Measurements from ENCODE around the gene ACBD6. TPM values are rescaled to one million over a fixed set of nuclear protein-coding genes. Genes with fewer than 3 reads are reported as not detected.
"Not testable (repeated sequence)": the region's sequence is repeated elsewhere in the genome, so short reads cannot be mapped to it uniquely, and the experiment has no call there.

Gene ACBD6
- total RNA-seq, 1 donor from 2014 or later, result 17.8 TPM

DNA sequence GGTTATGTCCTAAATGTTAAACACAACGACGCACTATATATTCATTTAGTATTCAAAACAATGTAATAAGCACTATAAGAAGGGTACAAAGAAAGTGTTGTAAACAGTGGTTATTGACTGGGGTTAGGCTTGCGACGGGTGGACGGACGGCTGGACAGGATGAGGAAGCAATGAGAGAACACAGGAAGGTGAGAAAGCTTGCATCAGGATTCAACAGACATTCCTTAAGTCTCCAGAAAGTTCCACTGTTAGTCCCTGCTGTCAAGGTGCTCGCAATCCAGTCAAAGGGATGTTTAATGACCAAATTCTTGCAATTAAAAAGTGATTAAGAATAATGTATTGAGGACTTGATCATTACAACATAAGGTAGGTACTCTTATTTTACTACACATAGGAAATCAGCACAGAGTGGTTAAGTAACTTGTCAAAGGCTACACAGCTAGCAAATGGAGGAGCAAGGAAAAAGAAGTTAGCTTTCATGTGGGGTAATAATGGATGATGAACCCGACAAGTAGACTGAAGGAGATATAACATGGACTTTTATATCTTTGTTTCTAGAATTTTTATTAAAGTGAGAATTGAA is 994 bp upstream of the ACBD6 start:
- intact Hi-C loops (cut with DNase I), result loop anchor here (10.0 kb wide), 1 partner anchor 531 kb away; the partner anchor contains the start of gene MR1
- no peak for DNase-seq (ENCODE audit: missing footprints)
- peak; percentile 7 for ATAC-seq

DNA sequence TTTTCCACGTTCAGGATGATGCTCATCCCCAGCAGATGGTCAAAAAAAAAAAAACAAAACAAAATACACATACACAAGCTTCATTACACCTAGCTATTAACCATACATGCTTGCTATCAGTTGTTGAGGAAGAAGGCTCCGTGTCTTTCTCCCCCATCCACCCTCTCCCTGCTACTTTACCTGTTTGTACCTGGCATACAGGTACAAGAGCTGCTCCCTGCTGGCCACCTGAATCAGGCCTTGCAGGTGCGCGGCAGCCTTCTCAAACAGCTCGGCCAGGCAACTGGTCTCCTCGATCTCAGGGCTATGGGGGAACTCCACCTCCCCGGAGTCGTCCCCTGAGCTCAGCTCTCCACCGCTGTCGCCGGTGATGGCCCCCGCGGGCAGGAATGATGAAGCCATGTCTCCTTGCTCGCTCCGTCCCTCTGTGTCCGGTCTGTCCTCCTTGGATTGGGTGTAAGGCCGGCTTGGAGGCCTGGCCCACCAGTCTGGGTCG is 464 bp downstream of the ACBD6 start:
- no peak for ATAC-seq

DNA sequence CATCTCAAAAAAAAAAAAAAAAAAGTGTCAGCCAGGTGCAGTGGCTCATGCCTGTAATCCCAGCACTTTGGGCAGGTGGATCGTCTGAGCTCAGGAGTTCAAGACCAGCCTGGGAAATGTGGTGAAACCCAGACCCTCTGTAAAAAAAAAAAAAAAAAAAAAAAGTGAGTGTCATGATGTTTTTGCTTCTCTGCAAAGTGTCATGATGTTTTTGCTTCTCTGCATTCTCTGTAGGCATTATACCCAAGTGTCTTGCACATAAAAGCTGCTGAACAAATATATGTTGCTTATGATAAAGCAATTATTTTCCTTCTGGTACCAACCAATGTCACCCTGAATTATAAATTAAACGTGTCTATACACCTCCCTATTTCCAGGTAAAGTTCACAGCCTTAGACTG is 1.7 kb downstream of the ACBD6 start:
- DNase-seq (ENCODE audit: missing footprints) (no peak), ATAC-seq (no peak)
- intact Hi-C loops (cut with DNase I), result loop anchor here (10.0 kb wide), 1 partner anchor 534 kb away; the partner anchor contains the start of gene MR1

More for the DNA sequence above, 464 bp downstream of the ACBD6 start:
- peak; percentile 70 for DNase-seq (ENCODE audit: missing footprints)
- intact Hi-C loops (cut with DNase I), result loop anchor here (10.0 kb wide), 1 partner anchor 533 kb away; the partner anchor contains the start of gene MR1

DNA sequence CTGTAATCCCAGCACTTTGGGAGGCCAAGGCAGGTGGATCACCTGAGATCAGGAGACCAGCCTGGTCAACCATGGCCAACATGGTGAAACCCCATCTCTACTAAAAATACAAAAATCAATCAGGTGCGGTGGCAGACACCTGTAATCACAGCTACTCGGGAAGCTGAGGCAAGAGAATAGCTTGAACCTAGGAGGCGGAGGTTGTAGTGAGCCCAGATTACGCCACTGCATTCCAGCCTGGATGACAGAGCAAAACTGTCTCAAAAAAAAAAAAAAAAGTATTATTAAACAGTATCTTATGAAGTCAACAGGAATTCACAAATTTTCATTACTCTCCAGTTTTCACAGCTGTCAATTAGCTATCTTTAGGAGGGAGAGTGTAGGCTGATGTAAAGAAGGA is 3.8 kb downstream of the ACBD6 start:
- no peak for ATAC-seq
- intact Hi-C loops (cut with DNase I), result no loop called here
- no peak for DNase-seq (ENCODE audit: missing footprints)

DNA sequence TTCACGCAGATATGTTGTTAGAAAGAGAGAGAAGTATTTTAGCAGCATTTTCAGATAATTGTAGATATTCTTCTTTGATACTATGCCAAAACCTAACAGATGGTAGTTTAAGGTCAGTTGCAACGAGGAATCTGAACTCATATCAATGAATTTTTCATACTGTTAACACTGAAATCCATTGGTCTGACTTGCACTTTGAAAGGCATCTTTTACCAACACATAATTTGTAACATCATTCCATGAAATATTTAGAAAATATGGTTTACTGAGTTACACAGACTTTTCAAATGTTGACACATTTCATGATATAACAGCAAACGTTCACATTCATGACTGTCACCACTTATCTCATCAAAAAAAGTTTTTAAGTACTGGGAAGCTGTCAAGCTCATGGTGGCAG is 4.6 kb downstream of the ACBD6 start:
- DNase-seq (ENCODE audit: missing footprints) (no peak), ATAC-seq (no peak)
- intact Hi-C loops (cut with DNase I), result no loop called here

DNA sequence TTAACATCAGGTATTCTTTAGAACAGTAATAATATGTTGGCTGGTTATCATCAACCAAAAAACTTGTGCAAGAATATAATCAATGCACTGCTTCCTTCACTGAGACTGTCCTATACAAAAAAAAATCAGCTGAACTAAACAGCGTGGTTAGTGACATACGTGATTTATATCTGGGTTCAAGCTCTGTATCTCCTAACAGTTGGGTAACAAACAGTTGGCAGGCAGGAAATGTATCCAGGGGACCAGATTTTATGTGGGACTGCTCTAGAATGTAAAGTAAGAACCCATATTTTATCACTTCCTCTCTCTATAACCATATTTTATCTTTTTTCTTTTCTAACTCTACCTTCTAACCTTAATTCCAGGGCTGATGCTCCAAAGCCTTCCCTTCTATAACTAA is 8.0 kb downstream of the ACBD6 start:
- DNase-seq (ENCODE audit: missing footprints), result no peak
- no peak for ATAC-seq
- intact Hi-C loops (cut with DNase I), result no loop called here

DNA sequence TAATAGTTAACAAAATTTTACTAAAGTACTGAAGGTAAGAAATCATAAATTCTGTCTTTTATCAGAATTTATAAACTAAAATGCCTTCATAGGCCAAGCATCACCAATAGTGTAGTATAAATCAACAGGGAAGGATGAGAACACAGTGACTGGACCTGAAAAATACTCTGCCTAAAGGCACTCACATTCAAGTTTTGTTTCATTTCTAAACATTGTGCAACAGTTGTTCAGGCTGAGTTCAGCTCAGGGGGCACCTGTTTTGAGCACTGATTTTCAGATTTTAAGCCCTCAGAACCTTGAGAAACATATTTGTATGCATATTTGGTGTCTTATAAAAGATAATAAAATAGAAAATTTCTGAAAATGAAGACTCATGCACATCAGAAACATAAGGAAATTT is 12.4 kb downstream of the ACBD6 start:
- no peak for DNase-seq (ENCODE audit: missing footprints)
- ATAC-seq, result no peak
- intact Hi-C loops (cut with DNase I), result no loop called here

DNA sequence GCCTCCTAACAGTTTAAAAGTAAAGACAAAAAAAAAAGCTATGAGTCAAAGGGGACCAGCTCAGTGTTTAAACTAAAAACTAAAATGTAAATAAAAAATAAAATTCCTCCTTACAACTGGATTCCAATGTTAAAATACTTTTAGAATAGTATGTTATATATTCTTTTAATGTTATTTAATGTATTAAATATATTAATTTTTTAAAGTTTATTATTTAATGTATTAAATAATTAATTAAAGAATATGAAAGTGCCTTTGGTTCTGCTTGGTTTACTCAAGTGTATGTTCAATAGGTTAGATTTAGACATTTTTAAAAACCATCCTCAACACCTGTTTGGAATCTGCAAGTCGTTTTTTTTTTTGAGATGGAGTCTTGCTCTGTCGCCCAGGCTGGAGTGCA is 13.1 kb downstream of the ACBD6 start:
- DNase-seq (ENCODE audit: missing footprints) (no peak), ATAC-seq (no peak)
- intact Hi-C loops (cut with DNase I), result no loop called here

DNA sequence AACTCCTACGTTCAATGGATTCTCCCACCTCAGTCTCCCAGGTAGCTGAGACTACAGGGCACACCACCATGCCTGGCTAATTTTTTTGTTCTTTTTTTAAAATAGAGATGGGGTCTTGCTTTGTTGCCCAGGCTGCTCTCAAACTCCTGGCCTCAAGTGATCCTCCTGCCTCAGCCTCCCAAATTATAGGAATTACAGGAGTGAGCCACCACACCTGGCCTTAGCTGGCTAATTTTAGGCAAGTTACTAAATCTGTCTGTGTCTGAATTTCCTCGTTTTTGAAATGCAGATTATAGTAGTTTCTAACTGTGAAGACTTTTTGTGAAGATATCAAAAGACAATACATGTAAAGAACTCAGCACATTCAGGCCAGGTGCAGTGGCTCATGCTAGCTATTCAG is 13.7 kb downstream of the ACBD6 start:
- ATAC-seq, result no peak
- DNase-seq (ENCODE audit: missing footprints), result no peak
- intact Hi-C loops (cut with DNase I), result no loop called here

DNA sequence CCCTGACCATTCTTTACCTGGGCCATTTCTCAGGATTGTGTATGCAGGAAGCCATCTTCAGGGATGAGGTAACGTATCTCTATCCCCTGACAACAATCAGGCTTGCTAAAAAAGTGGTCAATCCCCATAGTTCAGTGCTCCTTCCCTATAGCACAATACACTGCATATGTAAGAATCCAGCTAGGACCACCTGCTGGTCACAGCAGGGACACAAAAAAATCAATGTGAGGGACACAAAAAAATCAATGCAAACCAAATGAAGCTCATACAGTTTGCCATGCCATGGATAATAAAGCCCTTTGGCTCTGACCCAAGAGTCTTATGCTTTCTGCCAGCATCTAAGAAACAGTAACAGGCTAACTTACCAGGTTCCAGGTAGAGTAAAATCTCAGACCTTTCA is 16.3 kb downstream of the ACBD6 start:
- ATAC-seq, result no peak
- DNase-seq (ENCODE audit: missing footprints), result no peak
- intact Hi-C loops (cut with DNase I), result no loop called here

DNA sequence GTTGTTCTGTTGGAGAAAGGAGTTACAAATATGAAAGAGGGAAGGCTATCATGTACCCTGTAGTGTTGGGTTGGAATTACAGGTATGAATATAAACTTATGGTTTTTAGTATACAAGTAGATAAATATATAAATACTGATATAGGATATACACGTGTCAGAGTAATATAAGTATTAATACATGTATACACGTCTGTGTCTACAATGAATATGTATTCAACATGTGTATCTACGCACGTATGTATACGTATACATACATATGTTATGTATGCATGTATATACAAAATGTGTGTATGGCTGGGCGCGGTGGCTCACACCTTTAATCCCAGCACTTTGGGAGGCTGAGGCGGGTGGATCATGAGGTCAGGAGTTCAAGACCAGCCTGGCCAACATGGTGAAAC is 17.9 kb downstream of the ACBD6 start:
- ATAC-seq (no peak), DNase-seq (ENCODE audit: missing footprints) (no peak)
- intact Hi-C loops (cut with DNase I), result no loop called here

DNA sequence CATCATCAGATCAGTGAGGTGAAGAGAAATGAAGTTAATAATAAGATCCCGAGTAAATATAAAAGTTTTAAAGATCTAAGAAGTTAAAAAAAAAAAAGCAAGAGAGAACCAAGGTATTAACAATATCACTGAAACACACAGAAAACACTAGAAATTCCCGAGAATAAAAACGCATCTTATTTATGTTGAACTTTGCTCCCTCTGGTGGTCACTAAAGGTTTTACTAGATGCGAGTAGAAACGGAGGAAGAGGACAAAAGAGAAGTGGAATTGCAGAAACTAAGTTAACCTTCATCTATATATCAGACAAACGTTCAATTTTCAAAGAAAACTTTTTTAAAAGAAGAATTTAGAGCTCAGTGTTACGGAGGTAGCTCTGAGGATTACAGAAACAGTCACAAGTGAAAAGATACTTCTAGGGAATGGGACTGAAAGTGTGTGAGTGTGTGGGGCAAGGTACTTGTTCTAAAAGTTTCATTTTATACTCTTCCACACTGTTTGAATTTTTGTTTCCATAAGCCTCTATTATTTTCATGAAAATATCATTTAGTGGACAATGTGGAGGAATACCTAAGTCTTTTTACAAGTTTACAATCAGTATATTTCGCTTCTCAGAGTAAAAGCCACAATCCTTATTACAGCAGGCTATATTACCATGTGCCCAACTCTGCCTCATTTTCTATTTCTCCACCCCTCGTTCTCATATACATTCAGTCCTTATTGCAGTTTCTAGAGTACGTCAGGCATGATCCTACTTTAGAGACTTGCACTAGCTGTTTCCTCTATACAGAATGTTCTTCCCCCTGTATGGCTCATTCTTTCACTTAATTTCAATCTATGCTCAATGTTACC is 19.7 kb downstream of the ACBD6 start:
- intact Hi-C loops (cut with DNase I), result no loop called here
- ATAC-seq, result no peak
- no peak for DNase-seq (ENCODE audit: missing footprints)

DNA sequence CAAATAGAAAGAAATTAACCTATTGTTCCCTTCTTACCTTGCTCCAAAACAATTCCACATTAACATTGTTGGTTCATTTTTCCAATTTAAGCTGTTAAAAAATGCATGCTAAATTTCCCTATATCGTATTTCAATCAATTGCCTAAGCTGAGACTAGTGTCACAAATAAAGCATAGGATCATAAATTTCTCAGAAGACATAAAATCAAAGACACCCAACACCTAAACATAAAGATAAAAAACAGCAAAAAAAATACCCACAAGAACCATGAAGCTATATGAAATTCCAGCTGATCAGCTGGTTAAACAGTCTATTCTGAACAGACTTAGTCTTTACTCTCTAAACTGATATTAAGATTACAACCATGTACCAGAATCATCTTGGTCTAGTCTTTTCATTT is 32.3 kb downstream of the ACBD6 start:
- intact Hi-C loops (cut with DNase I), result no loop called here
- no peak for DNase-seq (ENCODE audit: missing footprints)
- no peak for ATAC-seq

DNA sequence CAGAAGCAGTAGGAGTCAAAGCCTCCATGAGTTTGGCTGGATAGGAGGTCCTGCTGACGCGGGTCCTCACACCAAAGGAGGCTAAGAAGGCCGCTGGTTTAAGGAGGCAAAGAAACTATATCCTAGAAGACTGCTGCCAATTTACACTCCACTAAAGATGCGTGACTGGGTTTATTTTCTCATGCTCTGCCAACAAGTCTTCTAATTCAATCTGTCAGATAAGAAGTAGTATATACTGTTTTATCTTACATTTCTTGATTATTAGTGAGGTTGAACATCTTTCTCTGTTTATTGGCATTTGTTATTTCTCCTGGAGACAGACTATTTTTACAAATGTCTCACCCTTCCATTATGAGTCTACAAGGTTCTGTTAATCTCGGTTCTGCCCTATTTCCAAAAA is 34.1 kb downstream of the ACBD6 start:
- ATAC-seq, result no peak
- no peak for DNase-seq (ENCODE audit: missing footprints)
- intact Hi-C loops (cut with DNase I), result no loop called here

DNA sequence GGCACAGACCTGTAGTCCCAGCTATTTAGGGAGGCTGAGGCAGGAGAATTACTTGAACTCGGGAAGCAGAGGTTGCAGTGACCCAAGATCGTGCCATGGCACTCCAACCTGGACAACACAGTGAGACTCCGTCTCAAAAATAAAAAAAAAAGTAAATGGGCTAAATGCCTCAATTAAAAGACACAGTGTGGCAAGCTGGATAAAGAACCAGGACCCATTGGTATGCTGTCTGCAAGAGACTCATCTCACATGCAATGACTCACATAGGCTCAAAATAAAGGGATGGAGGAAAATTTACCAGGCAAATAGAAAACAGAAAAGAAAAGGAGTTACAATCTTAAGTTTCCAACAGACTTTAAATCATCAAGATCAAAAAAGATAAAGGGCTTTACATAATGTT is 40.3 kb downstream of the ACBD6 start:
- ATAC-seq, result no peak
- intact Hi-C loops (cut with DNase I), result no loop called here
- DNase-seq (ENCODE audit: missing footprints), result no peak

DNA sequence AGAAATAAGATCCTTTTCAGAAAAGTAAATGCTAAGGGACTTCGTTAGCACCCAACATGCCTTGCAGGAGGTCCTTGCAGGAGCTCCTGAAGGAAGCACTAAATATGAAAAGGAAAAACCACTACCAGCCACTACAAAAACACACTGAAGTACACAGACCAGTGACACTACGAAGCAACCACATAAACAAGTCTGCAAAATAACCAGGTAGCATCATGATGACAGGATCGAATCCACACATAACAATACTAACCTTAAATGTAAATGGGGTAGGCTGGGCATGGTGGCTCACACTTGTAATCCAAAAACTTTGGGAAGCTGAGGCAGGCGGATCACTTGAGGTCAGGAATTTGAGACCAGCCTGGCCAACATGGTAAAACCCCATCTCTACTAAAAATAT is 40.7 kb downstream of the ACBD6 start:
- intact Hi-C loops (cut with DNase I); DNase-seq (ENCODE audit: missing footprints); ATAC-seq: not testable (repeated sequence)

DNA sequence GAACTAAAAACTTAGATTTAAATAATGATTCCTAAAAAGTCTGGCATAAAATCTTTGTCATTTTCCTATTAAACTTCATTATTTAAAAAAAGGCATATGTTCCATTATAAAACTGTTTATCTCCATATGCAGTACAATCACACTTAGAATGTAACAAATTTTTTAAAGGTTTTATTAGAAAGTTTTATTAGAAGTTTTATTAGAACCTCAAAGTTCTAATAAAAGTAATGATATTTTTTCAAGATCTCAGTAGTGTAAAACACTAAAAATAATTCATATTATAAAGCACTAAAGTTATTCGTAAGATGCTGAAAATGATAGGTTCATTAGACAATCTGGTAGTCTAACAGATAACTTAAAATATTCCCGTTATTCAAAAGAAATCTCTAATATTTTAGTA is 43.6 kb downstream of the ACBD6 start:
- intact Hi-C loops (cut with DNase I), result no loop called here
- no peak for DNase-seq (ENCODE audit: missing footprints)
- ATAC-seq, result no peak

DNA sequence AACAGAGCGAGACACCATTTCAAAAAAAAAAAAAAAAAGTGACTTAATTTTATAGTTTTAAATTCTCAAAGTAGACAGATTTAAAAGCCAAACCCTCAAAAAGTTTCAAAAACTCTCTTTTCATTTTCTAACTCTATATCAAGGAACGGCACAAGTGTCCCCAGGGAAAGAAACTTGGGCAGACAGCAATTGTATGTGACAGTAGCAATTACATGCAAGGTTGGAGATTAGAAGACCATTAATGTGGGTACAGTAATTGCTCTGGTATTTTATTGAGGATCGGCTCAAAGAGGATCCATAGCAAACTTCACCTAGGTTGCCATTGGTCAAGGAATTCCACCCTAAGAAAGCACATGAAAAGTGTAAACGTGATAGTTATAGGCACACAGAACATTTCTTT is 46.2 kb downstream of the ACBD6 start:
- no peak for DNase-seq (ENCODE audit: missing footprints)
- no peak for ATAC-seq
- intact Hi-C loops (cut with DNase I), result no loop called here

DNA sequence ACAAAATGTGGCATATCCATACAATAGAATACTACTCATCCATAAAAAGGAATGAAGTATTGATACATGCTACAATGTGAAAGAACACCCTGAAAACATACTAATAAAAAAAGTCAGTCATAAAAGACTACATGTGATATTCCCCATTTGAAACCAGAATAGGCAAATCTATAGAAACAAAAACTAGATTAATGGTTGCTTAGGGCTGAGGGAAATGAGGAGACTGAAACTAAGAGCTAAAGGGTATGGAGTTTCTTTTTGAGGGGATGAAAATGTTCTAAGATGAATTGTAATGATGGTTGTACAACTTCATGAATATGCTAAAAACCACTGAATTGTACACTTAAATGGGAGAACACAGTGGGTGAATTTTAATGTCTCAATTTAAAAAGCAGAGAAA is 50.9 kb downstream of the ACBD6 start:
- intact Hi-C loops (cut with DNase I), result no loop called here
- ATAC-seq (no peak), DNase-seq (ENCODE audit: missing footprints) (no peak)

DNA sequence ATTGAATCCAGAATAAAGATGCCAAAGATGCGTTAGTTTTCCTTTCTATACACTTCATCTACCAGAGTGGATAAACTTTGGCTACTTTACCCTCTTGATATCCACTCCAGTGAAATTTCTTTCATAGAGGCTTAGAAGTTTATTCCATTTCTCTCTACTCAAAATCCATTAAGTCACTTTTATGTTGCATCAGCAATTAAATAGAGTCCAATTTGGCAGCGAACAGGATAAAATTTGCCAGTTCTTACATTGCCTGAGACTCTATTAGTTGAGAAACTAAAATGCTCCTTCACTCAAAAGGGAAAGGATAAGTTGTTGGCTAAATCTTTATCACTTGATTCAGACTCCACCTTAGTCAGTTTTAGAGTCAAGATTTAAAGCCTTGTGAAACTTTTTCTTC is 57.9 kb downstream of the ACBD6 start:
- ATAC-seq, result no peak
- intact Hi-C loops (cut with DNase I), result no loop called here
- DNase-seq (ENCODE audit: missing footprints), result no peak

All from Right ventricle myocardium inferior (tissue), 1 donor.